Measurements from ENCODE around the gene MT1E. TPM values are rescaled to one million over a fixed set of nuclear protein-coding genes. Genes with fewer than 3 reads are reported as not detected.
"Not testable (repeated sequence)": the region's sequence is repeated elsewhere in the genome, so short reads cannot be mapped to it uniquely, and the experiment has no call there.

The MT1E gene
- total and polyA plus RNA-seq, 12 donors = 105 to 1,395 (median 413) TPM

GRCh38 chr16:56664506-56664905 lies 38.9 kb downstream of the MT1E start:
- intact Hi-C loops (cut with DNase I) = no loop called here
- peaks cover 0 to 7% of the 10 kb centered on the region in 2 donors for H3K4me1 ChIP-seq (replicated peaks in 1 of 2)
- H3K4me3 ChIP-seq = no peak overlapping the region
- DNase-seq = peak in 3 of 7 donors; percentile 46 to 67 (median 62)
- H3K27ac ChIP-seq = peak overlapping the region in 1 of 5 donors; percentile 50
- no peak for TF ChIP-seq POLR2A (IDR thresholded peaks at IDR 0.05)
- TF ChIP-seq CTCF (IDR thresholded peaks at IDR 0.05) = no peak
- WGBS, 4 donors = 48 to 73% (median 58%) methylated on average over 1 of the region's 1 CpG
- peaks cover 9% of the 10 kb centered on the region for H3K27me3 ChIP-seq
- H3K36me3 ChIP-seq (replicated peaks in 1 of 2) = no peaks in the 10 kb centered on the region
- H3K9me3 ChIP-seq (replicated peaks in 1 of 3) = no peaks in the 10 kb centered on the region

- WGBS, 4 donors = 67 to 78% (median 76%) methylated on average over 8 of the region's 8 CpGs
- H3K36me3 ChIP-seq (replicated peaks in 1 of 2); H3K27ac ChIP-seq; intact Hi-C loops (cut with DNase I); H3K4me1 ChIP-seq (replicated peaks in 1 of 2); H3K4me3 ChIP-seq; H3K9me3 ChIP-seq (replicated peaks in 1 of 3); DNase-seq: not testable (repeated sequence)
- peaks cover 10% of the 10 kb centered on the region for H3K27me3 ChIP-seq
Observed at GRCh38 chr16:56665286-56666261, 40.0 kb downstream of the MT1E start.

DNA sequence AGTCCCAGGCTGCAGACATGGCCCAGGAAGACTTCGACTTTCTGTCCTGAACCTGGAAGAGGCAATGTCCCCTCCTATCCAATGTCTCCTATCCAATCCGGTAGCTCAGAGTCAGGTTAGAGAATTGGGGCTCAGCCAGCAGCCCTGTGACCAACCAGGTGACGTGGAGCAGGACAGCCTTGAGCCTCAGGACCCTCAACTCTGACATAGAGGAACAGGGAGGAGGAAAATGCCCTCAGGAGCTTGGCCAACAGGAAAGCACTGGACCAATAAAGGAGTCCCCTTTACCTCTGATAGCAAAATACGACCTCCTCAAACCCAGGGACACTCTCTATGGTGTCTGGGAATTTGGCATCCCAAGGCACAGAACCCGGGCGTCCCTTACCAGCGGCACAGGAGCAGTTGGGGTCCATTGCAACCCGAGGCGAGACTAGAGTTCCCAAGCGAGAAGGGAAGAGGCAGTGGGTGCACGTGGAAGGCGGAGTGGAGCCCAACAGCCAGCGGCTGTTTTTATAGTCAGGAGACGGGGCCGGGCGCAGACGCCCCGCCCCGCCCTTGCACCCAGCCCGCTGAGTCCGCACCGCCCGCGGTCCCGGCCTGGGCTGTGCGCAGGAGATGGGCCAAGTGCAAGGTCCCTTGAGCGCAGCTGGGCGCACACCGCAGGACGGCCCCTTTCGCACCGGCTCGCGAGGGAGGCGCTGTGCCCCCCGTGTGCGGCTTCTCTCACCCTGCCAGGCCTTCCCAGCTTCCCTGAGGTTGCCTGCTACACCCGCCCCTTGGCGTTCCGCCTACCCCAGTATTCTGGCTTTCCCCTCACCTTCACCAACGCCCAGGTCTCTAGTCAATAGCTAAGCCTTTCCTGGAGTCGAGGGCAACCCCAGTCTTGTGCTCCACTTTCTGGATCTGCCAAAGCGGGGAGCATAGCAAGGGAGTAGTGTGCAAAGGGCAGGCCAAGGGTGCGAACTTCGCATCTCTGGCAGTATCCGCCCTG lies 42.3 kb downstream of the MT1E start, which contains the start of gene MT1G:
MT1G (minus strand) TSS at position 485 of the 991 bp plus-strand sequence; CDS start at position 413, 72 bp downstream.
- 31 to 62% (median 37%) methylated on average over 7 to 46 of the region's 46 CpGs for WGBS, 4 donors
- Histone ChIP-seq H3K4me3 (peak within 1 kb of the TSS in 1 of 4 donors; percentile 21), H3K27me3 (peaks cover 10% of the 10 kb centered on the region), H3K4me1 (replicated peaks in 1 of 2) (peaks cover 0 to 7% of the 10 kb centered on the region in 2 donors), H3K27ac (no peak within 1 kb of the TSS), H3K36me3 (replicated peaks in 1 of 2) (no peaks in the 10 kb centered on the region), H3K9me3 (replicated peaks in 1 of 3) (no peaks in the 10 kb centered on the region)
- peak in 6 of 7 donors; percentile 49 to 68 (median 58) for DNase-seq
- intact Hi-C loops (cut with DNase I) = no loop called here
- no peak for TF ChIP-seq POLR2A (IDR thresholded peaks at IDR 0.05)
- no peak for TF ChIP-seq CTCF (IDR thresholded peaks at IDR 0.05)

GRCh38 chr16:56669005-56669839 lies 43.6 kb downstream of the MT1E start, which contains the start of gene MT1H:
MT1H (plus strand) TSS chr16:56669814; CDS start chr16:56669885, 71 bp downstream.
- intact Hi-C loops (cut with DNase I) = no loop called here

More at GRCh38 chr16:56669005-56669839, 43.6 kb downstream of the MT1E start, which contains the start of gene MT1H:
- DNase-seq = no peak
- Histone ChIP-seq H3K27ac (no peak within 1 kb of the TSS), H3K4me1 (replicated peaks in 1 of 2) (peaks cover 0 to 7% of the 10 kb centered on the region in 2 donors), H3K9me3 (replicated peaks in 1 of 3) (no peaks in the 10 kb centered on the region), H3K36me3 (replicated peaks in 1 of 2) (no peaks in the 10 kb centered on the region), H3K4me3 (no peak within 1 kb of the TSS), H3K27me3 (peaks cover 10% of the 10 kb centered on the region)
- no peak for TF ChIP-seq POLR2A (IDR thresholded peaks at IDR 0.05)
- no peak for TF ChIP-seq CTCF (IDR thresholded peaks at IDR 0.05)
- 32 to 55% (median 35%) methylated on average over 17 to 38 of the region's 38 CpGs for WGBS, 4 donors

All from adrenal gland (tissue), 12 donors.